SK-MEL-5 (cell line): ENCODE measurements around the gene CDS1. TPM values are rescaled to one million over a fixed set of nuclear protein-coding genes. Genes with fewer than 3 reads are reported as not detected.

ENCODE experiments used
- DNase-seq: peaks from one replicate; pipeline ENCODE4 v3.0.0-alpha.2; 2016; ENCODE audit warnings: low read depth, low spot score
- in situ Hi-C: cut with HindIII; loops from 2 replicates; pipeline ENCODE4 v1.10.0; 2016; ENCODE audit warnings: low sequenced_read_pairs, high pct_unique_total_duplicates, low pct_unique_long_range_greater_than_20kb
- small RNA-seq, 2 experiments: library from RNA; depleted of rRNA; stranded (forward); fragments of <200 nt; gene quantifications; one replicate each; pipeline ENCODE3, GENCODE V24; 2014
- total RNA-seq: library from RNA; depleted of rRNA; stranded (reverse); fragments of >200 nt; shearing (Covaris generic); gene quantifications from 2 replicates; pipeline ENCODE4 v1.2.3, GENCODE V29; 2014; rRNA removed

Gene CDS1
- total RNA-seq, 1 experiment from 2014 or later: 0.13 TPM

- in situ Hi-C loops: no loop called here
- DNase-seq: no peak
These were observed 102.2 kb downstream of the CDS1 start for GRCh38 chr4:84685105-84685504.

DNA sequence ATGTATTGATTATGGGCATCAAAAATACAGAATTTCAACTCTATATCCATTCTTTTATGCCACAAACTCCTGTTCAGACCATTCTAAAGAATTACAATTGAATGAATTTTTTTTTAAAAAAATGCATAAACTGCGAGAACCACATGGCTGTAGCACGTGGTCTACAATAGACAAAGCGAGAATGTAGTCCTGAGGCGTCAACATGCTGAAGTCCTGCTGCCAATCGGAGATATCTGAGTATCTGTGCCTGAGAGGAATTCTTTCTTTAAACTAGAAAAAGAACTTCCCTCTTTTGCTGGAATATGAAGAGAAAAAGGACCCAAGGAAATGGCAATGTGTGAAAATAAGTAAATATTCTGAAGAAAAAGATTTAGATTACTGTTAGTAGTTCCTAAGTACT, 105.7 kb downstream of the CDS1 start:
- in situ Hi-C loops: no loop called here
- DNase-seq: no peak

DNA sequence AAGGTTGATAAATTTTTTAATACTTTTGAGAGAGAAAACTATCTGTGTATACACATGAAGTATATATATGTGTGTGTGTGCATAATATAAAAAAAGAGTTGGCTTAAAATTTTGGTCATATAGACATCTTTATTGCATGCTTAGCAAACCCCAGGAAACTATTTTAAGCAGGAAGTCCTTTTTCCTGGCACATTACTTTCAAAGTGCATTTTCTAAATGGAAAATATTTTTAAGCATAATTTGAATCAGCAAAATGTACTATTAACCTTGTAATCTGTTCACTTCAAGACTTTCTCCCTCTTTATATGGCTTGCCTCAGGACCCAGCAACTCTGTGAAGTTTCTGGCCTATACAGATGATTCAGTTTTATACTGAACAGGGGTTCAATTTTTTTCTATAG, 106.3 kb downstream of the CDS1 start:
- in situ Hi-C loops: no loop called here

GRCh38 chr4:84690481-84690880, 107.6 kb downstream of the CDS1 start:
- in situ Hi-C loops: no loop called here

More for the DNA sequence above, 106.3 kb downstream of the CDS1 start:
- no peak for DNase-seq

DNA sequence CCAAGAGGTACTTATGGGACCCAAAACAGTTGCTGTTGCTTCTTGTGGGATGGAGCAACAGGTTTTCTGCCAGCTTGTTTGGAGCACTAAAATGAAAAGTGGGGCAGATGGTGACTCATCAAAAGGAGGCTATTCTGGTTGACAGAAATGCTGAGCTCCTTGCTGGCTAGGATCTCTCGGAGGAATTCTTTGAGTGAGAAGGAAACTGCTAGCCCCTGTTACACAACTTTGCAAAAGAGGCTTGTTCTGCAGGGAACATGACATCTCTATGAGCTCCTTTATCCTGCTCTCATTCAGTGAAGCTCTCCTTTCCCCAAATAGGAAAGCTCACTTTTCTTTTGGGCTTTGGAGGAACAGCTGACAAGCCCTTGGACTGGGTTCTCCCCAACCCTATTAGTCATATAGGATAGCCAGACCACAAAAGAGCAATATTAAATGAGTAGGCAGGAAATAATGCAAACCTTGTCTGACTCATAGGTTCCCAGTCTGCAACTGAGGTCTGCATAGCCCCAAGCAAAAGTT, 108.3 kb downstream of the CDS1 start:
- DNase-seq: peak; percentile 20
- in situ Hi-C loops: no loop called here

More at GRCh38 chr4:84690481-84690880, 107.6 kb downstream of the CDS1 start:
- DNase-seq: no peak

GRCh38 chr4:84691800-84692199, 108.9 kb downstream of the CDS1 start:
- in situ Hi-C loops: no loop called here
- no peak for DNase-seq

DNA sequence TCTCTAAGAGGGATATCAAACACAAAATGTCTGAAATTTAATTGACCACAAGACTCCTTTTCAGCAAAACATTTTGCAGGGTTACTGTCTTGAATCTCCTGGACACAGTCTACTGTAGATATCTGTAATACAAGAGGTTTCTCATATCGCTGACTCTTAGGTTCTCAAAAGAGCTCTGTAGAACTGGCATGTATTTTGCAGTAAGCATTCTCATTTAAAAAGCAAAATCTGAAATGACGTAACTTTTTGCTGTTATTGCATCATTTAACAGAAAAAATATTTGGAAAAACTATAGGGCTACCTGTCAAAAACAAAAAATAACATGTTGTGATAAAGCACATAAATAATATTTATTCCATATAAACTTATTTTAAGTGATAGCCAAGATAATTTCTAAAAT, 114.2 kb downstream of the CDS1 start:
- DNase-seq: no peak
- in situ Hi-C loops: no loop called here

DNA sequence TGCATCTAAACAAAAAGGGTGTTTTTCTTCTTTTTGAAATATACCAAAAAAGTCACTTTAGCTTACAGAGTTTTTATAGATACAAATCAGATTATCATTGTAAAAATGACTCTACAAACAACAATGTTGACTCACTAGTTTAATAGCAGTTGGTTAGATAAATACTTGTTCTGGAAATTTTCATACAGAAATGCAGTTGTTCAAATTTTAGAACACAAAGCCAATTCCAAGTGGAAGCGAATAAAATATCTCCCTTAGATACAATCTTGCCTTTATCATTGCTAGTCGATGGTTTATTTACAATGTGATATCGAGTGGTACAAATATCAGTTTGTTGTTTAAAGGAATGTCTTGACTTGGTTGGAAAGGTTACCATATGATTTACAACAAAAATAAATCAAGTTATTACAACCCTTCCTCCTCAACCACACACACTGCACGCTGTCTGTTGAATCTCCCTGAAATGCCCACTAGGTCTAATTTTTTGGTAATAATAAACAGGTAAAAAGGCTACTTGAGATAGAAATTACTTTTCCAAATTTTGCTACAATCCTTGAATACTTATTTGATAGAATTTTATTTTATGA, 114.8 kb downstream of the CDS1 start:
- in situ Hi-C loops: no loop called here
- no peak for DNase-seq

GRCh38 chr4:84699001-84699671, 116.2 kb downstream of the CDS1 start:
- in situ Hi-C loops: no loop called here
- DNase-seq: no peak

Small RNA genes lying within 50 kb of the gene (small RNA-seq; reads per million reads assigned to genes)
- 0 reads per million in 2 experiments for gene RN7SL552P
- gene RPL3P13: 0 reads per million in 2 experiments

Other genes starting within 250 kb of the CDS1 start
- 0.11 and 0.61 TPM in 2 replicates for gene NKX6-1, start 83.8 kb upstream of the CDS1 start, total RNA-seq